HCT116 (cell line): ENCODE data around the gene HDAC8. TPM values are rescaled to one million over a fixed set of nuclear protein-coding genes. Genes with fewer than 3 reads are reported as not detected.

Experiments used
- ATAC-seq: fragments of 200-7000 bp; cut with Tn5 transposase; 2 replicates; pipeline ENCODE4 v1.9.1; 2020; ENCODE audit warnings: mild to moderate bottlenecking, moderate library complexity
- BruUV-seq: library from RNA; stranded (reverse); fragments of 400-500 nt; replicated peaks from 2 replicates; lab custom pipeline; 2021; lab: Mats Ljungman, UMichigan
- CTCF ChIA-PET: fragments of 300-600 bp; sonication (Branson Sonifier 250); formaldehyde crosslinking; loops from one replicate; lab custom pipeline; 2021; ENCODE audit warnings: antibody characterized with exemption; lab: Charles Lee
- POLR2A ChIA-PET: fragments of 300-600, 350-600 bp; sonication (Branson Sonifier 250); formaldehyde crosslinking; loops from one replicate; lab custom pipeline; 2021; ENCODE audit warnings: antibody characterized with exemption; lab: Charles Lee
- RAD21 ChIA-PET, 2 experiments: fragments of 300-600 bp; sonication (Branson Sonifier 250); formaldehyde crosslinking; loops; one replicate each; lab custom pipeline; 2023; ENCODE audit warnings: low total read pairs in 2 of 2; ENCODE audit not compliant: uncharacterized antibody in 2 of 2, unreplicated experiment in 2 of 2, low non-redundant PET in 1 of 2; lab: Charles Lee
- DNase-seq: peaks from one replicate; pipeline ENCODE4 v3.0.0-alpha.2; 2010; ENCODE audit warnings: low read depth, low spot score
- H2AFZ ChIP-seq: fragments of 200-600 bp; shearing (Covaris generic), sonication (generic); 2 replicates; pipeline ENCODE4 v1.6.1; 2017; ENCODE audit warnings: low read depth, mixed run types, mixed read lengths, antibody characterized with exemption, low read length; ENCODE audit not compliant: poor library complexity, severe bottlenecking
- H3K27ac ChIP-seq: 2 replicates; pipeline ENCODE4 v1.5.1; 2012; ENCODE audit warnings: low read depth, low read length
- H3K27me3 ChIP-seq: fragments of 200-600 bp; sonication (generic); 2 replicates; pipeline ENCODE4 v1.6.1; 2016; ENCODE audit warnings: mixed run types, low read length, mixed read lengths; ENCODE audit not compliant: insufficient read depth
- H3K36me3 ChIP-seq, 2 experiments: fragments of 200-500 bp in 1 of 2; fragments of 200-600 bp in 1 of 2; sonication (Bioruptor generic) in 1 of 2; sonication (generic) in 1 of 2; 2 replicates each; pipeline versions ENCODE4 v1.5.1 to v1.6.1; 2014 to 2016; ENCODE audit warnings: low read length in 2 of 2, inconsistent platforms in 1 of 2, mixed read lengths in 1 of 2, mixed run types in 1 of 2; ENCODE audit not compliant: insufficient read depth in 2 of 2, control insufficient read depth in 1 of 2
- H3K4me1 ChIP-seq, 2 experiments: fragments of 200-600 bp in 1 of 2; sonication (generic) in 1 of 2; 2 replicates each; pipeline versions ENCODE4 v1.5.1 to v1.6.1; 2012 to 2017; ENCODE audit warnings: low read length in 2 of 2, inconsistent platforms in 1 of 2, mild to moderate bottlenecking in 1 of 2, mixed read lengths in 1 of 2, mixed run types in 1 of 2, moderate library complexity in 1 of 2; ENCODE audit not compliant: insufficient read depth in 2 of 2, control insufficient read depth in 1 of 2
- H3K4me2 ChIP-seq: fragments of 200-600 bp; sonication (generic); 2 replicates; pipeline ENCODE4 v1.6.1; 2017; ENCODE audit warnings: mixed run types, low read length, mixed read lengths
- H3K4me3 ChIP-seq, 2 experiments: fragments of 200-600 bp in 1 of 2; sonication (generic) in 1 of 2; replicated peaks in 1 of 2; 2 replicates each; pipeline ENCODE4 v1.5.1; 2011 to 2016; ENCODE audit warnings: low read length in 2 of 2, control low read depth in 1 of 2, low read depth in 1 of 2, mild to moderate bottlenecking in 1 of 2, mixed read lengths in 1 of 2, mixed run types in 1 of 2
- H3K79me2 ChIP-seq: fragments of 200-600 bp; sonication (generic); 2 replicates; pipeline ENCODE4 v1.6.1; 2017; ENCODE audit warnings: mild to moderate bottlenecking, mixed run types, low read length, moderate library complexity, mixed read lengths; ENCODE audit not compliant: insufficient read depth
- H3K9ac ChIP-seq: fragments of 200-600 bp; sonication (generic); 2 replicates; pipeline ENCODE4 v1.6.1; 2016; ENCODE audit warnings: low read length, mixed read lengths
- H3K9me2 ChIP-seq: fragments of 200-600 bp; sonication (generic), shearing (Covaris generic); 2 replicates; pipeline ENCODE4 v1.6.1; 2017; ENCODE audit warnings: mixed run types, mild to moderate bottlenecking, moderate library complexity; ENCODE audit not compliant: insufficient read depth
- H3K9me3 ChIP-seq, 2 experiments: fragments of 200-500 bp in 1 of 2; fragments of 200-600 bp in 1 of 2; sonication (Bioruptor generic) in 1 of 2; sonication (generic) in 1 of 2; 2 replicates each; pipeline ENCODE4 v1.6.1; 2014 to 2017; ENCODE audit warnings: low read length in 2 of 2, mixed read lengths in 2 of 2, inconsistent platforms in 1 of 2, low read depth in 1 of 2, mild to moderate bottlenecking in 1 of 2, mixed run types in 1 of 2, moderate library complexity in 1 of 2; ENCODE audit not compliant: control insufficient read depth in 1 of 2, insufficient read depth in 1 of 2
- H4K20me1 ChIP-seq: fragments of 200-600 bp; sonication (generic), shearing (Covaris generic); 2 replicates; pipeline ENCODE4 v1.6.1; 2017; ENCODE audit warnings: mixed run types, mild to moderate bottlenecking, moderate library complexity; ENCODE audit not compliant: insufficient read depth
- CBX3 ChIP-seq: IDR thresholded peaks from 2 replicates; pipeline ENCODE4 v1.6.1; 2012; ENCODE audit warnings: low read depth
- CEBPB ChIP-seq: IDR thresholded peaks from 2 replicates; pipeline ENCODE4 v1.6.1; 2012; ENCODE audit warnings: low read depth
- EGR1 ChIP-seq: IDR thresholded peaks from 2 replicates; pipeline ENCODE4 v1.6.1; 2012; ENCODE audit warnings: low read depth
- ELF1 ChIP-seq: IDR thresholded peaks from 2 replicates; pipeline ENCODE4 v1.6.1; 2012; ENCODE audit warnings: low read depth, borderline replicate concordance
- EZH2 ChIP-seq: fragments of 200-600 bp; sonication (generic); IDR thresholded peaks from 2 replicates; pipeline ENCODE4 v1.6.1; 2017; ENCODE audit warnings: antibody characterized with exemption, mixed run types
- FOSL1 ChIP-seq: IDR thresholded peaks from 2 replicates; pipeline ENCODE4 v1.6.1; 2012; ENCODE audit warnings: low read depth
- POLR2A ChIP-seq: IDR thresholded peaks from 2 replicates; pipeline ENCODE4 v1.7.0; 2011; ENCODE audit warnings: borderline replicate concordance; ENCODE audit not compliant: insufficient read depth, insufficient read length; ENCODE audit errors: extremely low read depth
- SIN3A ChIP-seq: IDR thresholded peaks from 2 replicates; pipeline ENCODE4 v1.6.1; 2012; ENCODE audit warnings: low read depth
- SP1 ChIP-seq: IDR thresholded peaks from 2 replicates; pipeline ENCODE4 v1.6.1; 2012; ENCODE audit warnings: low read depth
- YY1 ChIP-seq: IDR thresholded peaks from 2 replicates; pipeline ENCODE4 v1.6.1; 2011; ENCODE audit warnings: low read length, low read depth, moderate library complexity, mild to moderate bottlenecking; ENCODE audit not compliant: insufficient replicate concordance; ENCODE audit errors: extremely low read depth
- ZFX ChIP-seq: fragments of 450-650 bp; IDR thresholded peaks from 2 replicates; pipeline ENCODE4 v1.6.1; 2017
- ZNF274 ChIP-seq: fragments of 200-500 bp; sonication (Bioruptor generic); IDR thresholded peaks from 2 replicates; pipeline ENCODE4 v1.6.1; 2014; ENCODE audit warnings: mild to moderate bottlenecking, low read depth, low read length, inconsistent platforms
- intact Hi-C: fragments of 100-400 bp; cut with micrococcal nuclease; formaldehyde crosslinking; loops from 2 replicates; pipeline ENCODE4 v1.10.0; 2022
- total RNA-seq: library from RNA; stranded (reverse); gene quantifications from one replicate; pipeline ENCODE4 v1.2.1, GENCODE V29; 2021; ENCODE audit not compliant: unreplicated experiment
- TF ChIP-seq, protein P1 (sequence below), 3 experiments: fragments of 200-600 bp in 1 of 3; sonication (generic) in 1 of 3; IDR thresholded peaks in 2 of 3; conservative IDR thresholded peaks in 1 of 3; 2 replicates each; pipeline ENCODE4 v1.5.1; 2012 to 2017; ENCODE audit warnings: low read depth in 2 of 3, low read length in 2 of 3, antibody characterized with exemption in 1 of 3, borderline replicate concordance in 1 of 3, control low read depth in 1 of 3, mild to moderate bottlenecking in 1 of 3, mixed read lengths in 1 of 3, mixed run types in 1 of 3, moderate library complexity in 1 of 3; ENCODE audit not compliant: insufficient read depth in 1 of 3
- TF ChIP-seq, protein P2 (sequence below): IDR thresholded peaks from 2 replicates; pipeline ENCODE4 v1.6.1; 2012; ENCODE audit warnings: low read depth
- TF ChIP-seq, protein P3 (sequence below): IDR thresholded peaks from 2 replicates; pipeline ENCODE4 v1.6.1; 2012

Gene HDAC8
- total RNA-seq, 1 experiment from 2014 or later = 24.1 TPM

DNA sequence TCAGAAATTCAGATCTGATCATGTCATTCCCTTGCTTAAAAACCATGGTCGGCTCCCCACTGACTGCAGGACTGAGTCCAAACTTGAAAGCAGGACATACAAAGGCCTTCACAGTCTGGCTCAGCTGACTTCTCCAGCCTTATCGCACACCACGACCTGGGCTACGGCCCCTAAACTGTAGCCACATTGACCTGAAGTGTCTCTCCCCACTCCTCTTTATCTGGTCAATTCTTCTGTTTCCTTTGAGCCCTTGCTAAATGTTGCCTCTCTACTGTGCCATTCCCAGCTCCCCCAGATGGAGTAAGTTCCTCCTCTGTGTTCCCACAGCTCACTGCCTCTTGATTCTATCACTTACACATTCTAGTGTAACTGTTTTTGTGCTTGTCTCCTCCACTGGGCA is 206.5 kb downstream of the HDAC8 start:
- ATAC-seq (no peak), DNase-seq (no peak)
- H3K9ac ChIP-seq = no peak overlapping the region
- ChIA-PET RAD21 (no interaction called here), POLR2A (no interaction called here), CTCF (no interaction called here)
- no peaks in the 10 kb centered on the region for H3K27me3 ChIP-seq
- no TSS peak for BruUV-seq
- no peak overlapping the region for H2AFZ ChIP-seq
- no peak overlapping the region for H3K4me2 ChIP-seq
- no peaks in the 10 kb centered on the region for H3K9me3 ChIP-seq
- no peaks in the 10 kb centered on the region for H3K9me2 ChIP-seq
- H3K79me2 ChIP-seq = no peaks in the 10 kb centered on the region
- intact Hi-C loops = no loop called here
- no peaks in the 10 kb centered on the region for H3K36me3 ChIP-seq
- no peaks in the 10 kb centered on the region for H3K4me1 ChIP-seq
- TF ChIP-seq EGR1 (no peak), ZNF274 (no peak), ELF1 (no peak), EZH2 (no peak), YY1 (no peak), CBX3 (no peak), POLR2A (no peak), SP1 (no peak), SIN3A (no peak), FOSL1 (no peak), ZFX (no peak), CEBPB (no peak)
- TF ChIP-seq, protein P1, sequence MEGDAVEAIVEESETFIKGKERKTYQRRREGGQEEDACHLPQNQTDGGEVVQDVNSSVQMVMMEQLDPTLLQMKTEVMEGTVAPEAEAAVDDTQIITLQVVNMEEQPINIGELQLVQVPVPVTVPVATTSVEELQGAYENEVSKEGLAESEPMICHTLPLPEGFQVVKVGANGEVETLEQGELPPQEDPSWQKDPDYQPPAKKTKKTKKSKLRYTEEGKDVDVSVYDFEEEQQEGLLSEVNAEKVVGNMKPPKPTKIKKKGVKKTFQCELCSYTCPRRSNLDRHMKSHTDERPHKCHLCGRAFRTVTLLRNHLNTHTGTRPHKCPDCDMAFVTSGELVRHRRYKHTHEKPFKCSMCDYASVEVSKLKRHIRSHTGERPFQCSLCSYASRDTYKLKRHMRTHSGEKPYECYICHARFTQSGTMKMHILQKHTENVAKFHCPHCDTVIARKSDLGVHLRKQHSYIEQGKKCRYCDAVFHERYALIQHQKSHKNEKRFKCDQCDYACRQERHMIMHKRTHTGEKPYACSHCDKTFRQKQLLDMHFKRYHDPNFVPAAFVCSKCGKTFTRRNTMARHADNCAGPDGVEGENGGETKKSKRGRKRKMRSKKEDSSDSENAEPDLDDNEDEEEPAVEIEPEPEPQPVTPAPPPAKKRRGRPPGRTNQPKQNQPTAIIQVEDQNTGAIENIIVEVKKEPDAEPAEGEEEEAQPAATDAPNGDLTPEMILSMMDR (IDR thresholded peaks at IDR 0.05 in 2 of 3, conservative IDR thresholded peaks at IDR 0.05 in 1 of 3; ENCODE audit: borderline replicate concordance in 1 of 3, insufficient read depth in 1 of 3, low read depth in 2 of 3, low read length in 2 of 3) = no peak
- TF ChIP-seq, protein P2, sequence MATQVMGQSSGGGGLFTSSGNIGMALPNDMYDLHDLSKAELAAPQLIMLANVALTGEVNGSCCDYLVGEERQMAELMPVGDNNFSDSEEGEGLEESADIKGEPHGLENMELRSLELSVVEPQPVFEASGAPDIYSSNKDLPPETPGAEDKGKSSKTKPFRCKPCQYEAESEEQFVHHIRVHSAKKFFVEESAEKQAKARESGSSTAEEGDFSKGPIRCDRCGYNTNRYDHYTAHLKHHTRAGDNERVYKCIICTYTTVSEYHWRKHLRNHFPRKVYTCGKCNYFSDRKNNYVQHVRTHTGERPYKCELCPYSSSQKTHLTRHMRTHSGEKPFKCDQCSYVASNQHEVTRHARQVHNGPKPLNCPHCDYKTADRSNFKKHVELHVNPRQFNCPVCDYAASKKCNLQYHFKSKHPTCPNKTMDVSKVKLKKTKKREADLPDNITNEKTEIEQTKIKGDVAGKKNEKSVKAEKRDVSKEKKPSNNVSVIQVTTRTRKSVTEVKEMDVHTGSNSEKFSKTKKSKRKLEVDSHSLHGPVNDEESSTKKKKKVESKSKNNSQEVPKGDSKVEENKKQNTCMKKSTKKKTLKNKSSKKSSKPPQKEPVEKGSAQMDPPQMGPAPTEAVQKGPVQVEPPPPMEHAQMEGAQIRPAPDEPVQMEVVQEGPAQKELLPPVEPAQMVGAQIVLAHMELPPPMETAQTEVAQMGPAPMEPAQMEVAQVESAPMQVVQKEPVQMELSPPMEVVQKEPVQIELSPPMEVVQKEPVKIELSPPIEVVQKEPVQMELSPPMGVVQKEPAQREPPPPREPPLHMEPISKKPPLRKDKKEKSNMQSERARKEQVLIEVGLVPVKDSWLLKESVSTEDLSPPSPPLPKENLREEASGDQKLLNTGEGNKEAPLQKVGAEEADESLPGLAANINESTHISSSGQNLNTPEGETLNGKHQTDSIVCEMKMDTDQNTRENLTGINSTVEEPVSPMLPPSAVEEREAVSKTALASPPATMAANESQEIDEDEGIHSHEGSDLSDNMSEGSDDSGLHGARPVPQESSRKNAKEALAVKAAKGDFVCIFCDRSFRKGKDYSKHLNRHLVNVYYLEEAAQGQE = no peak
- TF ChIP-seq, protein P3, sequence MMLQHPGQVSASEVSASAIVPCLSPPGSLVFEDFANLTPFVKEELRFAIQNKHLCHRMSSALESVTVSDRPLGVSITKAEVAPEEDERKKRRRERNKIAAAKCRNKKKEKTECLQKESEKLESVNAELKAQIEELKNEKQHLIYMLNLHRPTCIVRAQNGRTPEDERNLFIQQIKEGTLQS = no peak
- H3K27ac ChIP-seq = no peak overlapping the region
- H4K20me1 ChIP-seq = no peaks in the 10 kb centered on the region
- H3K4me3 ChIP-seq = no peak overlapping the region
